IPS DF 4.7 (cell line): ENCODE results near the gene TNNI3K.

ENCODE experiments used
- DNase-seq: peaks from one replicate; pipeline ENCODE4 v3.0.0-alpha.2; 2013; ENCODE audit warnings: low spot score; ENCODE audit errors: extremely low read depth

Gene TNNI3K

DNA sequence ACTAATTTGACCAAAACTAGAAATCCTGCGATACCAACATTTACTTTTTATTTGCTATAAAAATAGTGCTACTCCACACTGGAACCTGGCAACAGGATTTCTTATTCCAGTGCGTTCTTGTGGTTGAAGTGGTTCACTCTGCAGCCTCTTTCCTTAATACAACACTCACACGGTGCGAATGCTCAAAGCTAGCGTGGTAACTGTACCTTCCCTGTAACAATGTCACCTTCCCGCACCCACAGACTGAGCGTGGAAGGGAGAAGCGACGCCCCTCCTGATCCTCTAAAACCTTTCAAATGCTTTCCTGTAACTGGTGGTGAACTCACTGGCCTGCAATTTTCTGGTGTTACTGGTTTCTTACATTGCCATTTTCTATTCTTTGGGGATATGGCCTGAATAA, 145.1 kb downstream of the TNNI3K start:
- DNase-seq: no peak

DNA sequence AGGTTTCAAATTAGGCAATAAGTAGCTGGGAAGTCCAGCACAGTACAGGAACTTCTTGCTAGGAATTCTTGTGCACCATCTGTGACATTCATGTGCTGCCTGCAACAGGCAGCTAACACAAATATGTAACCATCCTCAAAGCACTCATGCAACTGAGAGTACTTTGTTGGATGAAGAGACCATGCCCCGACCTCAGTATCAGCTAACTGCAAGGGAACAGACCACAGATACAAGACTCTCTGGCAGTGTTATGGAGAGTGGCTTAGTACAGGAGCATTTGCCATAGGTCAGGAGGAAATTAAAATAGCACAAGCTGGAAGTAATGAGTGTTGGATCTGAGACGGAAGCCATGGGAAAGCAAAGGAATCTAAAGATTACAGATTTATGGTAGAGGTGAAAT, 153.7 kb downstream of the TNNI3K start:
- DNase-seq: no peak

GRCh38 chr1:74392186-74392585, 157.0 kb downstream of the TNNI3K start:
- no peak for DNase-seq

GRCh38 chr1:74392840-74393239, 157.7 kb downstream of the TNNI3K start:
- no peak for DNase-seq

DNA sequence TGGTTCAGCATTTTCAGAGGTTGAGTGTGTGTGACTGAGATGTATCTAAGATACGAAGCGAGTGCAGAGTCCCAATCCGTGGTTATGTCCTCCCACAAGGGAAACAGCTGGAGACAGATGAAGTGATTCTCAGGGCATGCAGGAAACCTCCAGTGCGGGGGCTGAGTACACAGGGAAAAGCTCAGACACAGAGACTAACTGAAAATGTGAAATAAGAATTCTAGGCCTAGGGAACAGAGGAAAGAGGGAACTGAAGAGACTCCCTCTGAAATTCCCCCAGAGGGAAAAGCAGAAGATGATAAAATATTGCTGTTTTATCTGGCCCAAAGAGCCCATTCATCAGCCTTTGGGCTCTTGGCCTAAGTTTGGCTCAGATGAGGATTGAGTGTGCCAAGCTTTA, 160.4 kb downstream of the TNNI3K start:
- no peak for DNase-seq

DNA sequence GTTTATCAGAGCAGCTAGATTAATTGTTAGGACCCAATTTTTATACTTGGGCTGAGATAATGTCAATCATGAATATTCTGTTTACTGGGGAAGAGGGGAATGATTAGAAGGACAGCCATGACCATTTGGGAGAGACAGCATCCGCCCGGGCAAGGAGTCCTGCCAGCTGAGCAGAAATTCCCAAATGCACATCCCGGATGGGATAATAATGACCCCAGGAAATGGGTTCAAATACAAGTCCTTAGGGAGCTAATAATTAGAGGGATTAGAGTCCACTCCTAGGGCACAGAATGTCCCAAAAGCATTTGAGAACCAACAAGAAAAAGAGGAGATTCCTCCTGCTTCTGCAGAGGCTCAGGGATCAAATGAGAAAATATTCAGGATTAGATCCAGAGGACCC, 161.3 kb downstream of the TNNI3K start:
- no peak for DNase-seq

DNA sequence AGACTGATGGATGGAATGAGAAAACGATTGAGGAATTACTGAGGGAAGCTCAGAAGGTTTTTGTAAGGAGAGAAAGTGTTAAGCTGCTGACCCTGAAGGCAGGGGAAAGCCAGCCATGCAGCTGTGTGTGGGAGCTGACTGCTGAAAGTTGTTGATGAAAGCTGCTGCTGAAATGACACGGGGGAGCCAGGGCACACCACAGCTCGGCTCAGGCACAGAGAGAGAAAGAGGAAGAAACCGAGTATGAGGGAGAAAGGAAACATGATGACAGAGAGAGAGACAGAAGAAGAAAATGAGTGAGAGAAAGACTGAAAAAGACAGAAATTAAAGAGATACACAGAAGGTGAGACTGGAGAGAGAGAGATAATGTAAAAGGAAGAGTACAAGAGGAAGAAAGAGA, 161.7 kb downstream of the TNNI3K start:
- no peak for DNase-seq

GRCh38 chr1:74399249-74399648, 164.1 kb downstream of the TNNI3K start:
- DNase-seq: no peak

GRCh38 chr1:74402873-74403272, 167.7 kb downstream of the TNNI3K start:
- DNase-seq: no peak

DNA sequence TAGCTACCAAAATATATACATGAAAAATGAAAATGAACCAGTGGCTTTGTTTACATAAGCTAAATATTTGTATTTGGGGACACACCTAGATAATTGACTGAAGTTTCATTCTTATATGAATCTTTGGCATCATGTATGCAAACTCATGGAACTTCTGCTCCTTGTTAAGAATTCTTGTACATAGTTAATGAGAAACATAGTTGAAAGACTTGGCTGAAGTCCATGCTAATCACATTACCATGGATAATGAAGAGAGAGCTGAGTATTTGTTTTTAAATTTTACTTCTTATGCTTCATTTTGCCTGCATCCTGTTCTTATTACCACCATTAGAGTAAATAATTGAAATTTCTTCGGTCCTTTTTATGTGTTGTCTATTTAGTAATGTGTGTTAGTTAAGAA, 168.4 kb downstream of the TNNI3K start:
- no peak for DNase-seq

DNA sequence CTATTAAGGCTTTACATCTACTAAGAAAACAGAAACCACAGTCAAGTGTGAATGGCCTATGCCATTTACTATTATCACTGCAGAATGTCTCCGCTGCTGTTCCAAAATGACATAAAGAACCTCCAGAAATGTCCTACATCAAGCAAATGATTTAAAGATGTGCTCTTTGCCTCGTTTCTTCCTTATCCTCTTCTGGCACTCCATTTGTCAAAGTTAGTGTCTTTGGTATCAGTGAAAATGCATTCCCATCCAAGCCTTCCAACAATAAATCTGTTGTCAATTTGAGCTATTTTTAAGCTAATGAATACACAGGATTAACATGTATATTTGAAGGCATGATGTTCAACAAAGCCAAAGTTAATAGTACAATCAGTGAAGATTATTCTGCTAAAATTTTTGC, 171.6 kb downstream of the TNNI3K start:
- DNase-seq: no peak

- no peak for DNase-seq
Observed at GRCh38 chr1:74407902-74408301, 172.7 kb downstream of the TNNI3K start.

- DNase-seq: no peak
Observed at GRCh38 chr1:74412244-74412643, 177.1 kb downstream of the TNNI3K start.

GRCh38 chr1:74415935-74416334, 180.7 kb downstream of the TNNI3K start:
- no peak for DNase-seq

DNA sequence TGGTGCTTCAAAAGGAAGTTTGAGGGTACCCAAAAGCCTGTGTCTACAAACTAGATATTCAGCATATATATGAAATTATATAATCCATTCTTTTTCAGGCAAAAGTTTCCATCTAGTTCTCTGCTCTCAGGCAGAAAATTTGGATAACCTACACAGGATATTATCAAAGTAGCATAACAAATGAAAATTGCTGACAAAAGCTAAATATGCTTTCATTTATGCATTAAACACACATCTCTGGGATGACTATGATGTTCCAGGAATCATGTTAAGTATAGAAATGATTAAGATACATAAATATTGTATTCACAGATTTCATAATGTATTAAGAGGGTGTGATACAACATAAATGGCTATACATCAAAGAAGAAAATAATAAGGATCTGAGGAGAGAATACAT, 184.4 kb downstream of the TNNI3K start:
- no peak for DNase-seq

- no peak for DNase-seq
Observed at GRCh38 chr1:74420467-74420866, 185.3 kb downstream of the TNNI3K start.

DNA sequence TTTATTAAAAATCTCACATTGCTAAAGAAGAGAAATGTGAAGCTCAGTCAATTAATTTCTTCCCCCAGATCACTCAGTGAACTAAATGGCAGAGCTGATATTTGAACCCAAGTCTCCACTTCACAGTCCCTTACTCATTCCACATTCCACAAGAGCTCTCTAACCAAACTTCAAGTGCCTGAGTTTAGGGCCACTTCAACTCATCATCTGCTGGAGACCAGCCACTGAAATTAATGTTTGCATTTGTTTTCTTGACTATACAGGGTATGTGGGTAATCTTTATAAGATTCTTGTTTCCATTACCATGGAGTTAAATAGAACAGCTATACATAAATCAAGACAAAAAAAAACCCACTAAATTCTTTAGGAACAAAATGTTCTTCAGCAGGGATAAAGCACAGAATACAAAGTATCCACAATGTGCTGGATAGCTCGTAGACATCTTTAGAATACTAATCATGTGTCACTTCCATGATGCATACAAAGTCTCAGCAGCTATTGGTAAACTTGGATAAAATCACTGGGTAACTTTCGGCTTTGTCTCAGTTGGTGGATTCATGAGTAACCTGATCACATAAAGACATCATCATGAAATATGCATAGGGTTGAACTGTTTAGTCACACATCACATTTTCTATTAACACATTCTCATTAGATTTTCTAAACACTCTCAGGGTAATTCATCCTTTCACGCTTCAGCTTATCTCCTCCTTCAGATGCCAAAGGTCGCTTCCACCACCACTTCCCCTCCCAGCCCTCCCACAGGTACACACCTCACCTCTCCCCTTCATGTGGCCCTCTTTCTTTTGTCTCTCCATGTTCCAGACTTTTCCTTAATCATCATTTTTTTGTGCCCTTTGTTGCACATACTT, 187.5 kb downstream of the TNNI3K start:
- DNase-seq: no peak

GRCh38 chr1:74423471-74423870, 188.3 kb downstream of the TNNI3K start:
- no peak for DNase-seq

DNA sequence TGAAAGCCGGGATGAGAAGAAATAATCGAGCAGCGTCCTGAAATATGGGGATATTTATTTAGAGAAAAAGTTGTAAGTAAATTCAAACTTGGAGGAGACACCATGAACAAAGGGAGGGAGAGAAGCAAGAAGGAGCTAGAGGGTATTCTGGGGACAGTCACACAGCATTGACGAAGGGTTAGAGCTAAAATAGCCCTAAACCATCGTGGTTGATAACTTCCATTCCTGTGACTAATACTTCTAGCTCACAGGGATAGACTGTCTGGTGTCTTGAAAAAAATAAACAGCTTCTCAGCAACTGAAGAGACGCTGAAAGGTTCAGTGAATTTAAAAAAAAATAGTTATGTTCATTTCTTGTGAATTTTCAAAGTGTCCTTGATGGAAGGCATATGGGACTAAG, 190.5 kb downstream of the TNNI3K start:
- DNase-seq: no peak

- no peak for DNase-seq
Observed at GRCh38 chr1:74426208-74426937, 191.2 kb downstream of the TNNI3K start.

GRCh38 chr1:74427681-74428080, 192.5 kb downstream of the TNNI3K start:
- DNase-seq: no peak

GRCh38 chr1:74429580-74429979, 194.4 kb downstream of the TNNI3K start:
- no peak for DNase-seq
